GM10266 (cell line): ENCODE data around the gene TSN.
A peak's percentile ranks its signal among the peaks of the same experiment; 100 is the strongest.
"Not testable (repeated sequence)": the region's sequence is repeated elsewhere in the genome, so short reads cannot be mapped to it uniquely, and the experiment has no call there.

Source experiments
- DNase-seq: peaks from one replicate; pipeline ENCODE4 v3.0.0; 2012; ENCODE audit errors: extremely low spot score
- CTCF ChIP-seq: IDR thresholded peaks from 2 replicates; pipeline ENCODE4 v1.5.1; 2012; ENCODE audit warnings: mild to moderate bottlenecking, low read depth; ENCODE audit not compliant: control insufficient read depth, insufficient read depth; ENCODE audit errors: missing control alignments

Gene TSN

GRCh38 chr2:121755237-121756111 lies at the start of gene TSN:
TSS of gene TSN (plus strand) at chr2:121755651. CDS start at chr2:121755780, 129 bp downstream.
- peak; percentile 91 for DNase-seq
- TF ChIP-seq CTCF = no peak

- no peak for DNase-seq
- no peak for TF ChIP-seq CTCF
Measured at GRCh38 chr2:121705958-121706357, 49.5 kb upstream of the TSN start.

GRCh38 chr2:121707344-121707919 lies 48.0 kb upstream of the TSN start:
- TF ChIP-seq CTCF = no peak
- DNase-seq = no peak

GRCh38 chr2:121707920-121708361 lies 47.5 kb upstream of the TSN start:
- no peak for DNase-seq
- no peak for TF ChIP-seq CTCF

GRCh38 chr2:121709776-121710469 lies 45.5 kb upstream of the TSN start:
- TF ChIP-seq CTCF = no peak
- no peak for DNase-seq

- DNase-seq = no peak
- TF ChIP-seq CTCF = no peak
Measured at GRCh38 chr2:121710470-121711170, 44.8 kb upstream of the TSN start.

GRCh38 chr2:121711481-121711880 lies 44.0 kb upstream of the TSN start:
- not testable (repeated sequence) for DNase-seq
